Sigmoid colon (tissue), 7 donors: ENCODE measurements around the gene KIAA0930. TPM values are rescaled to one million over a fixed set of nuclear protein-coding genes. Genes with fewer than 3 reads are reported as not detected.

Experiments
- DNase-seq: peaks from one replicate; pipeline ENCODE4 v3.0.0-alpha.2; 2019
- H3K27ac ChIP-seq, 4 donors: fragments of 200-600 bp; sonication (generic); one replicate each; pipeline ENCODE4 v1.5.1; 2016 to 2019; ENCODE audit warnings: mild to moderate bottlenecking in 1 of 4
- H3K27me3 ChIP-seq, 3 donors: fragments of 200-600 bp; sonication (generic); one replicate each; pipeline ENCODE4 v1.5.1; 2019; ENCODE audit warnings: mild to moderate bottlenecking in 1 of 3
- H3K36me3 ChIP-seq, 4 donors: fragments of 200-600 bp; sonication (generic); one replicate each; pipeline ENCODE4 v1.5.1; 2016 to 2019
- H3K4me1 ChIP-seq, 4 donors: fragments of 200-600 bp; sonication (generic); one replicate each; pipeline ENCODE4 v1.5.1; 2017 to 2019
- H3K4me3 ChIP-seq, 4 donors: fragments of 200-600 bp; sonication (generic); one replicate each; pipeline ENCODE4 v1.5.1; 2017 to 2019; ENCODE audit warnings: mild to moderate bottlenecking in 2 of 4, moderate library complexity in 1 of 4
- H3K9me3 ChIP-seq, 4 donors: fragments of 200-600 bp in 3 of 4; sonication (generic) in 3 of 4; one replicate each; pipeline versions ENCODE4 v1.5.1 to v1.6.1; 2013 to 2019
- EP300 ChIP-seq, 4 donors: sonication (generic); formaldehyde crosslinking; IDR thresholded peaks; one replicate each; pipeline ENCODE4 v1.6.1; 2017; ENCODE audit warnings: antibody characterized with exemption in 4 of 4
- POLR2A ChIP-seq, 2 donors: fragments of 450-650 bp; IDR thresholded peaks; one replicate each; pipeline ENCODE4 v1.6.1; 2016; ENCODE audit warnings: antibody characterized with exemption in 2 of 2, mild to moderate bottlenecking in 2 of 2, moderate library complexity in 2 of 2
- POLR2AphosphoS5 ChIP-seq, 4 donors: sonication (generic); formaldehyde crosslinking; IDR thresholded peaks; one replicate each; pipeline ENCODE4 v1.6.1; 2017; ENCODE audit warnings: antibody characterized with exemption in 4 of 4
- WGBS, 2 donors: extraction: QIAGEN DNeasy Blood & Tissue Kit; methylation state at CpG; one replicate each; pipeline ENCODE4 v1.1.7; 2013; 5-methylcytosine and 5-hydroxymethylcytosine counted together
- intact Hi-C: fragments of 100-400 bp; cut with DNase I; formaldehyde crosslinking; loops from one replicate; pipeline ENCODE4 v1.15.1; 2023
- polyA plus RNA-seq, 3 donors: library from polyadenylated mRNA; stranded (reverse); fragments of 200-250 nt; gene quantifications; one replicate each; pipeline ENCODE4 v1.2.3, GENCODE V29; 2013
- total RNA-seq, 4 donors: library from RNA; depleted of rRNA; stranded (reverse); fragments of >200 nt; gene quantifications; one replicate each; pipeline ENCODE4 v1.1.0, GENCODE V29; 2016
- TF ChIP-seq, protein P1 (sequence below), 4 experiments: fragments of 450-650 bp in 3 of 4; fragments of 200-600 bp in 1 of 4; IDR thresholded peaks; one replicate each; pipeline ENCODE4 v1.5.1; 2016 to 2019; ENCODE audit warnings: antibody characterized with exemption in 4 of 4, mild to moderate bottlenecking in 3 of 4, moderate library complexity in 2 of 4
- donor health status: healthy with polysubstance abuse.
- donor health status: Bipolar disorder and iron deficiency.
- donor health status: healthy.

The KIAA0930 gene
- total and polyA plus RNA-seq, 7 donors: 14.4 to 56.5 (median 26.8) TPM

DNA sequence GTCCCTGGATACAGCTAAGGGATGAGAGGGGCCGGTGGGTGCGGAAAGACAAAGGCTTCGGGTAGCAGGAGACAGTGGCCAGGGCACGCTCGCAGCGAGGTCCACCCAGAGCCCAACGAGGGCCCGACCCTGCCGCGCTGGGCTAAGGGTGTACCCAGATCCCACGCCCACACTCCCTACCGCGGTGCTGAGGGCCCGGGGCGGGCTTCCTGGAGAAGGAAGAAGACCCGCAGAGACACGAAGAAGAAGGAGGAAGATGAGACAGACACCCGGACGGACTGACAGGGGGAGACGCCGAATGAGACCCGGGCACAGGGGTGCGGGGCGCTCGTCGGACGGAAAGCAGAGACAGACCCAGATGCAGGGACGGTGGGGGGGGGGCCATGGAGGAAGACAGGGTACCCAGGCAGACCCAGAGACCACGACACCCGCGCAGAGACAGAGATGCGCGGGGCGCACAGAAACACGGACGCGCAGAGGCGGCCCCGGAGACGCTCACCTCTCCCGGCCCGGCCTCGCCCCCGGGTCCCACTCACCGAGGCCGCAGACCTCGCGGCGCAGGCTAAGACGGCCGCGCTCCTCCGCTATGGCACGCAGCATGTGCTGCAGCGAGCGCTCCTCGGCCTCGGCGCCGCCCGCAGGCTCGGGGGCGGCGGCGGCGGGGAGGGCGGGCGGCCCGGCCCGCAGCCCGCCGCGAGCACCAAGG lies 437 bp downstream of the KIAA0930 start:
- no peaks in the 10 kb centered on the region for H3K27me3 ChIP-seq
- peaks cover 0 to 33% (median 26%) of the 10 kb centered on the region in 4 donors for H3K4me1 ChIP-seq
- peak overlapping the region; percentile 43 to 74 (median 68) for H3K4me3 ChIP-seq
- no peaks in the 10 kb centered on the region for H3K9me3 ChIP-seq
- intact Hi-C loops: loop anchor here (2.0 kb wide), 1 partner anchor 77 kb away; the partner anchor contains the start of gene NUP50
- WGBS, 2 donors: 1% methylated on average over 73 of the region's 73 CpGs
- TF ChIP-seq POLR2A (IDR thresholded peaks at IDR 0.05): no peak
- TF ChIP-seq, protein P1, sequence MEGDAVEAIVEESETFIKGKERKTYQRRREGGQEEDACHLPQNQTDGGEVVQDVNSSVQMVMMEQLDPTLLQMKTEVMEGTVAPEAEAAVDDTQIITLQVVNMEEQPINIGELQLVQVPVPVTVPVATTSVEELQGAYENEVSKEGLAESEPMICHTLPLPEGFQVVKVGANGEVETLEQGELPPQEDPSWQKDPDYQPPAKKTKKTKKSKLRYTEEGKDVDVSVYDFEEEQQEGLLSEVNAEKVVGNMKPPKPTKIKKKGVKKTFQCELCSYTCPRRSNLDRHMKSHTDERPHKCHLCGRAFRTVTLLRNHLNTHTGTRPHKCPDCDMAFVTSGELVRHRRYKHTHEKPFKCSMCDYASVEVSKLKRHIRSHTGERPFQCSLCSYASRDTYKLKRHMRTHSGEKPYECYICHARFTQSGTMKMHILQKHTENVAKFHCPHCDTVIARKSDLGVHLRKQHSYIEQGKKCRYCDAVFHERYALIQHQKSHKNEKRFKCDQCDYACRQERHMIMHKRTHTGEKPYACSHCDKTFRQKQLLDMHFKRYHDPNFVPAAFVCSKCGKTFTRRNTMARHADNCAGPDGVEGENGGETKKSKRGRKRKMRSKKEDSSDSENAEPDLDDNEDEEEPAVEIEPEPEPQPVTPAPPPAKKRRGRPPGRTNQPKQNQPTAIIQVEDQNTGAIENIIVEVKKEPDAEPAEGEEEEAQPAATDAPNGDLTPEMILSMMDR (IDR thresholded peaks at IDR 0.05): no peak
- TF ChIP-seq EP300 (IDR thresholded peaks at IDR 0.05): no peak
- TF ChIP-seq POLR2AphosphoS5 (IDR thresholded peaks at IDR 0.05): no peak
- peak overlapping the region; percentile 25 to 67 (median 60) for H3K27ac ChIP-seq
- peaks cover 0 to 5% (median 0%) of the 10 kb centered on the region in 4 donors for H3K36me3 ChIP-seq
- no peak for DNase-seq

DNA sequence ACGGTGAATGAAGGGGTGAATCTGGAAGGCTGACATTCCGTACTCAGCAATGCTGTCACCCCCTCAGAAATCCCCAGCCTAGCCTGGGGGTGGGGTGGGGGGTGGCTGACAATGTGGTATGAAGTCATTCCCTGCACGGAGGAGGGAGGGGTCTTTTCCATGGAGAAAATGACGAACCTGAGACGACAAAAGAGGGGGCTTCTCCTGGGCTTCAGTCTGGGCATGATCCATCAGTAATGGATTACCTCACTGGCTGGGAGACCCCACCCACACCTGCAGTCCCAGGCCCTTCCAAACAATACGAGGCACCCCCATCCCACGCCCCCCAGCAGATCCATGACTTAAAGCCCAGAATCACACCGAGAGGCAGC lies 1.0 kb downstream of the KIAA0930 start:
- TF ChIP-seq, protein P1 (IDR thresholded peaks at IDR 0.05): no peak
- no peak for TF ChIP-seq EP300 (IDR thresholded peaks at IDR 0.05)
- 37 to 43% methylated on average over 8 of the region's 8 CpGs for WGBS, 2 donors
- peaks cover 0 to 33% (median 26%) of the 10 kb centered on the region in 4 donors for H3K4me1 ChIP-seq
- no peaks in the 10 kb centered on the region for H3K27me3 ChIP-seq
- intact Hi-C loops: loop anchor here (2.0 kb wide), 1 partner anchor 77 kb away; the partner anchor contains the start of gene NUP50
- DNase-seq: no peak
- H3K4me3 ChIP-seq: peak overlapping the region; percentile 43 to 74 (median 68)
- H3K36me3 ChIP-seq: peaks cover 0 to 5% (median 0%) of the 10 kb centered on the region in 4 donors
- no peaks in the 10 kb centered on the region for H3K9me3 ChIP-seq
- peak overlapping the region; percentile 25 to 67 (median 60) for H3K27ac ChIP-seq

DNA sequence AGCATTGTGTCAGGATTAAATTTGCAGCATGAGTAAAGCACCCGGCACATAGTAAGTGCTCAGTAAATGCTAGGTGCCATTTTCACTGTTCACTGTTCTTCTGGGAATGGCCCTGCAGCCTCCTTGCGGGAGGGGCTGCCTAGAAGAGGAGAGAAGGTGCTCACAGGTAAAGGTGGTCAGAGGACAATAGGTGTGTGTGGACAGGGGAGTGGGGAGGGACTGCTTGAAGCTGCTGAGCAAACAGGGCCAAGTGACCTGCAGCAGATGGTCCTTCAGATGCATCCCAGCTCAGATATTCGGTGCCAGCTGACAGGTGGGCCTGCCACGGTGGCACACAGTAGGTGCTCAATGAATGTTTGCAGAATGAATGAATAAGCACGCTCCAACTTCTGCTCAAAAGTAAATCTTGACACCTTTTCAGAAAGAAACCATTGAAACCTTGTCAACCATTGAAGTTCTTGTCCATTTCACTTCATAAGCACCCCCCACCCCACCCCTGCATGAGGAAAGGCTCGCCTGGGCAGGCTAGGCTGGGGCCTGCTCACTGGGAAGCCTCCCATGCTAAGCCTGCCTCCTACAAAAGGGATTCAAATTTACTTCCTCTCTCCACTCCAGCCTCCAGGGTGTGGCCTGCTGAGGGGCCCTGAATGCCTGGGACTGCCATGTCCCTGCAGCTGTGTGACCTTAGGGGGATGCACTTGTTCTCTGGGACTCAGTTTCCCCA lies 1.6 kb downstream of the KIAA0930 start:
- WGBS, 2 donors: 65 to 71% methylated on average over 6 of the region's 6 CpGs
- H3K27ac ChIP-seq: no peak overlapping the region
- no peaks in the 10 kb centered on the region for H3K9me3 ChIP-seq
- no peaks in the 10 kb centered on the region for H3K27me3 ChIP-seq
- H3K4me1 ChIP-seq: peaks cover 0 to 33% (median 26%) of the 10 kb centered on the region in 4 donors
- intact Hi-C loops: no loop called here
- DNase-seq: no peak
- H3K36me3 ChIP-seq: peaks cover 0 to 5% (median 0%) of the 10 kb centered on the region in 4 donors
- TF ChIP-seq POLR2AphosphoS5 (IDR thresholded peaks at IDR 0.05): no peak
- no peak for TF ChIP-seq POLR2A (IDR thresholded peaks at IDR 0.05)
- TF ChIP-seq, protein P1 (IDR thresholded peaks at IDR 0.05): no peak
- TF ChIP-seq EP300 (IDR thresholded peaks at IDR 0.05): no peak
- peak overlapping the region in 3 of 4 donors; percentile 64 to 74 (median 73) for H3K4me3 ChIP-seq

DNA sequence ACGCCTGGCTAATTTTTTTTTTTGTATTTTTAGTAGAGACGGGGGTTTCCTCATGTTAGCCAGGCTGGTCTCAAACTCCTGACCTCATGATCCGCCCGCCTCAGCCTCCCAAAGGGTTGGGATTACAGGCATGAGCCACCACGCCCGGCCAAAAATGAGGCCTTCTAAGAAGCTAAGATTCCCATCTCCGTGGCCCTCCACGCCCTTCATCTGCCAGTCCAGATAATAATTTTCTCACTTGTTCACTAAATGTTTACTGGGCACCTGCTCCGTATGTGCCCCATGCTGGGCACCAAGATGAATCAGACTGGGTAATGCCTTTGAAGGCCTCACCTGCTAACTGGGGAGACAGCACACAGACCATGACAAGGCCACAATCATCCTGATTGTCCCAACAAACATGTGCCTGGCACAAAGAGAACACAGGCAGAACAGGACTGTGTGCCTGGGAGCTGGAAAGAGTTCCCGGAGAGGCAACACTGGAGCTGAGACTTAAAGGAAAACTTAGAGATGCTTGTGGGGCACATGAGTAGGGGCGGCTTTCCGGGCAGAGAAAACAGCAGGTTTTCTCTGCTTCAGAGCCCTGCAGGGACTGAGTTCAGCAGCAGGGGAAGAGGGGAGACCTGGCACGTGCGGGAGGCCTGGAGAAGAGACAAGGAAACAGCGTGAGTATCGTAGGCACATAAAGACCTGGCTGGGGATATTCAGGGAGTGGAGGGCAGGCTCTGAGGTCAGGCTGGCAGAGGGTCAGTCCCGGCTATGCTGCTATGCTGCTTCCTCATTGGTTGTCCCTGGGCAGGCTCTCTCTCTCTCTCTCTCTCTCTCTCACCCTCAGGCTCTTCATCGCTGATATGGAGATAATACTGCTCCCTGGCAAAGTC lies 2.4 kb downstream of the KIAA0930 start:
- no peaks in the 10 kb centered on the region for H3K27me3 ChIP-seq
- no peak for DNase-seq
- H3K27ac ChIP-seq: no peak overlapping the region
- H3K4me3 ChIP-seq: no peak overlapping the region
- 90 to 95% methylated on average over 18 of the region's 18 CpGs for WGBS, 2 donors
- no peaks in the 10 kb centered on the region for H3K9me3 ChIP-seq
- no peak for TF ChIP-seq POLR2A (IDR thresholded peaks at IDR 0.05)
- no peak for TF ChIP-seq POLR2AphosphoS5 (IDR thresholded peaks at IDR 0.05)
- TF ChIP-seq, protein P1 (IDR thresholded peaks at IDR 0.05): no peak
- no peak for TF ChIP-seq EP300 (IDR thresholded peaks at IDR 0.05)
- H3K4me1 ChIP-seq: peaks cover 0 to 33% (median 26%) of the 10 kb centered on the region in 4 donors
- H3K36me3 ChIP-seq: peaks cover 0 to 5% (median 0%) of the 10 kb centered on the region in 4 donors
- intact Hi-C loops: no loop called here
